ENCODE measurements around the gene PTPN22. TPM values are rescaled to one million over a fixed set of nuclear protein-coding genes. Genes with fewer than 3 reads are reported as not detected.
A peak's percentile ranks its signal among the peaks of the same experiment; 100 is the strongest.

PTPN22 gene
- total RNA-seq, 2 experiments from 2014 or later, result 62.8 to 74.6 TPM

DNA sequence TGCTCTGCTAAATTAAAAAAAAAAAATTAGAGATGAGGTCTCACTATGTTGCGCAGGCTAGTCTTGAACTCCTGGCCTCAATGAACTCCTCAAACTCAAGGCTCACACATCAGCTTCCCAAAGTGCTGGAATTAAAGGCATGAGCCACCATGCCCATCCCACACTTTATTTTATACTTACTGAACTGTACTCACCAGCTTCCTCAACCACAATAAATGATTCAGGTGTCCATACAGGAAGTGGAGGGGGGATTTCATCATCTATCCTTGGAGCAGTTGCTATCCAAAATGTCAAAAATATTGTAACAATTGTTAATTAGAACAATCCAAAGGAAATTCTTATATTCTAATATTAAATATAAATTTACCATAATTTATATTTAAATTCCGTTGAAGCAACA lies 36.8 kb downstream of the PTPN22 start:
- no peaks in the 10 kb centered on the region for H3K27me3 Mint-ChIP-seq
- peaks cover 46% of the 10 kb centered on the region for H3K36me3 Mint-ChIP-seq (ENCODE audit: low read depth)

DNA sequence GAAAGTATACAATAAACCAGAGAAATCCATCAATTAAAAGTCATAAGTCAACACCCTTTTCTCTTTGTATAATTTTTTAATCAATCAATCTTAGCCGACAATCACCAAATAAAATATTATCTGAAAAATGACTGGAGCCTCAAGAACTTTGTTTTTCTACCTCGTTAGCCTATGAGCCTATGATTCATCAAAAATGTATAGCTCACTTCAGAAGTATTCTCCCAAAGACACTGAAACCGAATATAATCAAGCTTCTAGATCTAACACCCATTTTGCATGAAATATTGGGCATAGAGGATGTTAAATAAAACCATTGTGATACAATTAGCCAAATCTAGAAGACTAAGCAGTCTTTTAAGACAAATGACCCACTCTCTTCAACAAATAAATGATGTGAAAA lies 41.5 kb downstream of the PTPN22 start:
- no peak for DNase-seq
- Mint-ChIP-seq H3K4me1 (peaks cover 2% of the 10 kb centered on the region), H3K9me3 (no peaks in the 10 kb centered on the region), H3K4me3 (no peak overlapping the region), H3K36me3 (ENCODE audit: low read depth) (peaks cover 44% of the 10 kb centered on the region), H3K27ac (no peak overlapping the region), H3K27me3 (no peaks in the 10 kb centered on the region)
- ChIA-PET POLR2A (no interaction called here), CTCF (interaction anchor here (0.6 kb wide), 1 partner anchor 12 kb away, joined by 4 read pairs; no protein-coding TSS in a partner anchor)

More for the DNA sequence above, 36.8 kb downstream of the PTPN22 start:
- DNase-seq, result no peak
- Mint-ChIP-seq H3K9me3 (no peaks in the 10 kb centered on the region), H3K4me1 (peaks cover 10% of the 10 kb centered on the region), H3K27ac (no peak overlapping the region), H3K4me3 (no peak overlapping the region)
- ChIA-PET CTCF (interaction anchor here (0.7 to 1.4 kb wide), 4 partner anchors 49 to 104 kb away, joined by 3 read pairs; no protein-coding TSS in a partner anchor), POLR2A (no interaction called here)

DNA sequence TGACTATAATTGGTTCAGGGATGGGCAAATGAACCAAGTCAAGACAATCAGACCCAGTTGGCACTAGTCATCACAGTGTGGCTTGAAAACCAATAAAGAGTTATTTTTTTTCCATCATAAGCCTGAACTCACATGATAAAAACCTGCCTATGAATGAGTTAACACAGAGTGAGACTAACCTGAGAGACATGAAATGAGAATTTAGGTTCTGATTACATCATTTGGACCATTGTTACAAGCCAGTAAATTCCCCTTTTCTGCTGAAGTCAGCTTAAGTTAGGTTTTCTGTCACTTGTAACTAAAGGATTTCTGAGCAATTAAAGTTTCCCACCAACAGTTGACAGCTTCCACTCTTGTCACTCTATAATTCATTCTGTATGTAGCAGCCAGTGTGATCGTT lies 49.6 kb downstream of the PTPN22 start:
- H3K36me3 Mint-ChIP-seq (ENCODE audit: low read depth), result peaks cover 49% of the 10 kb centered on the region

GRCh38 chr1:113818578-113818977 lies 52.9 kb downstream of the PTPN22 start:
- Mint-ChIP-seq H3K27me3 (no peaks in the 10 kb centered on the region), H3K4me3 (no peak overlapping the region), H3K4me1 (no peaks in the 10 kb centered on the region), H3K9me3 (no peaks in the 10 kb centered on the region), H3K27ac (no peak overlapping the region), H3K36me3 (ENCODE audit: low read depth) (peaks cover 49% of the 10 kb centered on the region)
- no peak for DNase-seq
- CTCF ChIA-PET, result interaction anchor here (1.0 to 1.2 kb wide), 2 partner anchors 112 kb away, joined by 3 to 4 read pairs; no protein-coding TSS in a partner anchor
- POLR2A ChIA-PET, result no interaction called here

More for the DNA sequence above, 49.6 kb downstream of the PTPN22 start:
- H3K27ac Mint-ChIP-seq, result no peak overlapping the region
- H3K4me3 Mint-ChIP-seq, result no peak overlapping the region
- ChIA-PET POLR2A (no interaction called here), CTCF (no interaction called here)
- no peaks in the 10 kb centered on the region for H3K27me3 Mint-ChIP-seq
- DNase-seq, result no peak
- no peaks in the 10 kb centered on the region for H3K9me3 Mint-ChIP-seq
- H3K4me1 Mint-ChIP-seq, result no peaks in the 10 kb centered on the region

DNA sequence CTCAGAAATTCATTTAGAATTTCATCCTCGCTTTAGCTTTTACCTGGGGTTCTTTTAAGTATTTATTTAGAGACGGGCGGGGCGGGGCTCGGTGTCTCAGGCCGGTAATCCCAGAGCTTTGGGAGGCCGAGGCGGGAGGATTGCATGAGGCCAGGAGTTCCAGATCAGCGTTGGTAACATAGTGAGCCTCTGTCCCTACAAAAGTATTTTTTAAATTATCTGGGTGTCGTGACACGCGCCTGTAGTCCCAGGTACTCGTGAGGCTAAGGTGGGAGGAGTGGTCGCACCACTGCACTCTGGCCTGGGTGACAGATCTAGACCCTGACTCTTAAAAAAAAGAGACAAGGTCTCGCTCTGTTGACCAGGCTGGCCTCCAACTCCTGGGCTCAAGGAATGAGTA lies 58.3 kb downstream of the PTPN22 start:
- no peak for DNase-seq
- peak overlapping the region; percentile 96 for H3K4me3 Mint-ChIP-seq
- H3K9me3 Mint-ChIP-seq, result no peaks in the 10 kb centered on the region
- peaks cover 38% of the 10 kb centered on the region for H3K36me3 Mint-ChIP-seq (ENCODE audit: low read depth)
- H3K27me3 Mint-ChIP-seq, result no peaks in the 10 kb centered on the region
- CTCF ChIA-PET, result interaction anchor here (0.6 kb wide), 2 partner anchors 13 to 53 kb away, joined by 3 read pairs; no protein-coding TSS in a partner anchor
- H3K4me1 Mint-ChIP-seq, result peaks cover 29% of the 10 kb centered on the region
- POLR2A ChIA-PET, result no interaction called here
- H3K27ac Mint-ChIP-seq, result peak overlapping the region; percentile 95

GRCh38 chr1:113812661-113813135 lies 58.8 kb downstream of the PTPN22 start:
- H3K4me1 Mint-ChIP-seq, result peaks cover 31% of the 10 kb centered on the region
- H3K36me3 Mint-ChIP-seq (ENCODE audit: low read depth), result peaks cover 38% of the 10 kb centered on the region
- peak; percentile 15 for DNase-seq
- peak overlapping the region; percentile 96 for H3K4me3 Mint-ChIP-seq
- no peaks in the 10 kb centered on the region for H3K9me3 Mint-ChIP-seq
- peak overlapping the region; percentile 95 for H3K27ac Mint-ChIP-seq
- ChIA-PET CTCF (interaction anchor here (0.6 to 1.6 kb wide), 7 partner anchors 12 to 761 kb away, joined by 3 to 6 read pairs (median 3); no protein-coding TSS in a partner anchor), POLR2A (interaction anchor here (0.7 to 1.0 kb wide), 4 partner anchors 50 to 281 kb away, joined by 3 to 7 read pairs (median 4); partner anchors contain the start of gene HIPK1)
- no peaks in the 10 kb centered on the region for H3K27me3 Mint-ChIP-seq

- Mint-ChIP-seq H3K9me3 (no peaks in the 10 kb centered on the region), H3K4me3 (peak within 1 kb of the TSS; percentile 96), H3K27me3 (no peaks in the 10 kb centered on the region), H3K36me3 (ENCODE audit: low read depth) (peaks cover 38% of the 10 kb centered on the region), H3K27ac (peak within 1 kb of the TSS; percentile 95), H3K4me1 (peaks cover 32% of the 10 kb centered on the region)
- peak; percentile 99 for DNase-seq
- ChIA-PET POLR2A (interaction anchor here (0.7 to 1.0 kb wide), 4 partner anchors 51 to 280 kb away, joined by 3 to 7 read pairs (median 4); partner anchors contain the start of gene HIPK1), CTCF (interaction anchor here (0.6 to 1.6 kb wide), 9 partner anchors 14 to 760 kb away, joined by 3 to 7 read pairs (median 3); partner anchors contain the start of gene HIPK1)
Observed at GRCh38 chr1:113811888-113812660, 59.4 kb downstream of the PTPN22 start, which contains the start of gene RSBN1. TSS of gene RSBN1 (minus strand) at chr1:113812476. CDS start at chr1:113812412, 64 bp downstream.

- H3K4me3 Mint-ChIP-seq, result peak overlapping the region; percentile 96
- H3K36me3 Mint-ChIP-seq (ENCODE audit: low read depth), result peaks cover 34% of the 10 kb centered on the region
- H3K9me3 Mint-ChIP-seq, result no peaks in the 10 kb centered on the region
- H3K27me3 Mint-ChIP-seq, result no peaks in the 10 kb centered on the region
- peak; percentile 39 for DNase-seq
- CTCF ChIA-PET, result interaction anchor here (0.8 to 1.6 kb wide), 6 partner anchors 13 to 129 kb away, joined by 3 to 7 read pairs (median 4); partner anchors contain the start of gene HIPK1
- peak overlapping the region; percentile 95 for H3K27ac Mint-ChIP-seq
- POLR2A ChIA-PET, result interaction anchor here (0.7 kb wide), 1 partner anchor 92 kb away, joined by 3 read pairs; no protein-coding TSS in a partner anchor
- H3K4me1 Mint-ChIP-seq, result peaks cover 33% of the 10 kb centered on the region
Observed at GRCh38 chr1:113811156-113811887, 60.2 kb downstream of the PTPN22 start.

- H3K27ac Mint-ChIP-seq, result peak overlapping the region; percentile 67
- H3K27me3 Mint-ChIP-seq, result no peaks in the 10 kb centered on the region
- H3K9me3 Mint-ChIP-seq, result no peaks in the 10 kb centered on the region
- ChIA-PET POLR2A (no interaction called here), CTCF (no interaction called here)
- H3K4me1 Mint-ChIP-seq, result peaks cover 44% of the 10 kb centered on the region
- H3K4me3 Mint-ChIP-seq, result peak overlapping the region; percentile 96
- peaks cover 38% of the 10 kb centered on the region for H3K36me3 Mint-ChIP-seq (ENCODE audit: low read depth)
- DNase-seq, result no peak
Observed at GRCh38 chr1:113809670-113810602, 61.6 kb downstream of the PTPN22 start.

DNA sequence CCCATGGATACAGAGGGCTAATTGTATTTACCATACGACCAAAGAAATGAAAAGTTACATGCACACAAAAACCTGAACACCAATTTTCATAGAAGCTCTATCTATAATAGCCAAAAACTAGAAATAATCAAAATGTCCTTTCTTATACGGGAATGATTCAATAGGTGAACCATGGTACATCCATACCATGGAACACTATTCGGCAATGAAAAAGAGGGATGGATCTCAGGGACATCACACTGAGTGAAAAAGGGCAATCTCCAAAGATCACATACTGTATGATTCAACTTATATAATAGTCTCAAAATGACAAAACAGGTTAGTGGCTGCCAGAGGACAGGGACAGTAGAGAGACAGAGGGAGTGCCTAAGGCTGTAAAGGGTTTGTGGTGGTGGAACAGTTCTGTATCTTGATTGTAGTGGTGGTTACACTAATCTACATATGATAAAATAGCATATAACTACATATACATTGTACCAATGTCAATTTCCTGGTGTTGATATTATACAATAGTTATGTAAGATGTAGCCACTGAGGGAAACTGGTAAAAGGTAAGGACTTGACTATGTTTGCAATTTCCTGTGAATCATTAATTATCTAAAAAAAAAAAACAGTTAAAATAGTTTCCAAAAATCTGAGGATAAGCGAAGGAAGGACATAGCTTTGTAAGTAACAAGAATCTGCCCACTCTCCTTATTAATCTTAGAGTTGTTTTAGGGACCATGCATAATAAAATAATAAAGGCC lies 62.9 kb downstream of the PTPN22 start:
- ChIA-PET POLR2A (no interaction called here), CTCF (no interaction called here)
- Mint-ChIP-seq H3K36me3 (ENCODE audit: low read depth) (peaks cover 47% of the 10 kb centered on the region), H3K27me3 (no peaks in the 10 kb centered on the region), H3K4me1 (peaks cover 52% of the 10 kb centered on the region), H3K4me3 (peak overlapping the region; percentile 27), H3K9me3 (no peaks in the 10 kb centered on the region), H3K27ac (peak overlapping the region; percentile 14)
- DNase-seq, result no peak

GRCh38 chr1:113805639-113806038 lies 65.9 kb downstream of the PTPN22 start:
- Mint-ChIP-seq H3K36me3 (ENCODE audit: low read depth) (peaks cover 55% of the 10 kb centered on the region), H3K4me1 (peaks cover 68% of the 10 kb centered on the region), H3K27me3 (no peaks in the 10 kb centered on the region), H3K27ac (no peak overlapping the region), H3K9me3 (peaks cover 6% of the 10 kb centered on the region), H3K4me3 (no peak overlapping the region)
- ChIA-PET POLR2A (no interaction called here), CTCF (interaction anchor here (1.1 kb wide), 2 partner anchors 12 to 17 kb away, joined by 3 to 5 read pairs; no protein-coding TSS in a partner anchor)
- no peak for DNase-seq

All from activated CD4-positive, alpha-beta T cell treated with anti-CD3 and anti-CD28 coated beads, Interleukin-2, amount 10 ng/mL, durations not matched to agents 7 days and 5 days (primary cell).